ENCODE data around the gene CD55.

Gene CD55

DNA sequence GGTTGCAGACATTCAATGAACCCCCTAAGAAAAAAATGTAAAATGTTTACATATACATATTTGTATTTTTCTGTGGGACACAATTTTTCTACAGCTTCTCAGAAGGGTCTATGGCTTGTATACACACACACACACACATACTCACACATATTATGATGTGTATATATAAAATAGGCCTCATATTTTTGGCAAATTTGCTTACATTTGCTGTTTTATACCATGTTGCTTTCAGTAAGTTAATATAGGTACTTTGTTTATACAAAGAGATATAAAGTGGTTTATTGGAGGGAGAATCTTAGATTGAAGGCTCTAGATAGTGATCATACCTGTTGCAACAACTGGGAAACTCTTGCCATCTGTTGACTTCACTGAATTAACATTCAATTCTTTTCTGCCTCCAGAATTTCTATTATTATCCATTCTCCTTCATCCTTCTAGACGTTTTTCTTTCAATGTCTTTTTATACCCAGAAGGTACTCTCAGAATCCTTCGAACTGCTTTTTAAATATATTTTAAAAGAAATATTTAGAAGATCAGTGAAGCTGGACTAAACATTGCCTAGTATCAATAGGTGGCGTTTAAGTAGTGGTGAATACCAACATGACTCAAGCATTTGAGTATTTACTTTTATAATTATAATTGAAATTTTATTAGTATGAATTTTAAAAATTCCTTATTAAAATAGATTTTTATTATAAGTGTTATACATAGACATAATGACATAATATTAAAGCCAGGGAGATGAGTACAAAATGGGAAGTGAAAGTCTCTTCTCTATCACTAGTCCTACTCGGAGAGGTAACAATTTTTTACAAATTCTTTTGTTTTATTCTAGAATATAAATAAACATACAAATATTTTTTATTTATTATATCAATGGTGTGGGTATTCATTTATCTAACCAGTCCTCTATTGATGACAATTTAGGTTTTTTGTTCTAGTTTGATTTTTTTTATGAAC is 10.2 kb downstream of the CD55 start:
- DNase-seq, result no peak

GRCh38 chr1:207333009-207333600 is 11.6 kb downstream of the CD55 start:
- no peak for DNase-seq

- no peak for DNase-seq
These were observed 12.1 kb downstream of the CD55 start for GRCh38 chr1:207333620-207334019.

DNA sequence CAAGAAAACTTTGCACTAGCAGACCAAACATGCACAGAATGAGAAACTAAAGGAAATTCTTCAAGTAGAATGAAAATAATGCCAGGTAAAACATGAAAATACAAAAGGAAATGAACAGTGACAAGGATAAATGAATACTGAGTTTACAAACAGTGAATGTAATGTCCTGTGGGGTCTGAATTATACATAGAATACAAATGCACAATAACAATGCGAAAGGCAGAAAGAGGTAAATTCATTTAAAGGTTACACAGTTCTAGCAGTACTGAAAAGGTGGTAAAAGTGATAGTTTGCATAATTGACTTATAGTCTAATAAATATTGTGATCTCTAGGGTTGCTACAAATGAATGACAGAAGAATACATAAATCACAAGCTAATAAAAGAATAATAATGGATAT is 12.9 kb downstream of the CD55 start:
- DNase-seq, result no peak

DNA sequence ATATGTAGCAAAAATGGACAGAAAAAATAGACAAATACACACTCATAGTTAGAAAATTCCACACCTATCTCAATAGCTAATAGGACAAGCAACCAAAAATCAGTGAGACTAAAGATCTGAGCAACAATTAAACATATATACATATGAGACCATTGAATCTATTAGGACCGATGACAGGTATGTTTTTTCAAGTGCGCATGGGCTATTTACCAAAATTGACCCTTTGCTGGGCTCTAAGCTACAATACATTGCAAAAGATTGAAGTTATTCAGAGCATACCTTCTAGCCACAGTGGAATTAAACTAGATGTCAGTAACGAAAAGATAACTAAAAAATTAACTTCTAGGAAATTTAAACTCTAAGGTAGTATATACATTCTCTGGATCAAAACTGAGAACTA is 13.7 kb downstream of the CD55 start:
- no peak for DNase-seq

DNA sequence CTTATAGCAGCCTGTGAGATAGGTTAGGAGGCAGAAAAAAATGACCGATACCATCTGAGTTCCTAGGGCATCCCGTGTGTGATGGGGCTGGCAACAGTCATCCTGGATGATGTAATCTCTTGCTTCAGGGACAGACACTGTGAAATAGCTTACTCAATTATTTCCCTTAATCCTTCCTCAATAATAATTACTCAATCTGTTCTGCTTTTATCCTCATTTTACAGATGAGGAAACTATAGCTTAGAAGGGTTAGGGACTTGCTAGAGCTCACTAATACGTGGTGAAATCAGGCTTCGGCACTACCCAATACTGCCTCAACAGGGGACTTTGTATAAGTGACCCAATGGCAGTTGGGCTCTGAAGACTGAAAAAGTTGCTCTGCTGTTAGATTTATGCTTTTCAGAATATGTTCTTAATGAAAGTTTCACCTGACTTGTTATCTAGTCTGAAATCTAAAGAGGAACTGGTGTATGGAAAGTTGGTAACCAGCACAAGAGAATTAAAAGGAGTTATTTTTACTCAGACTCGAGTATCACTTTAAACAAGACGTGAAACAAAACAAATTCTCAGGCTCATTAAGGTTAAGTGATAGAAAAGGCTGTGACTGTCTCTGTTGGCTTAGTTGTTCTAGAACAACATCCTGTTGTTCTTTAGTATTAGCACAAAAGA is 14.4 kb downstream of the CD55 start:
- DNase-seq, result no peak

DNA sequence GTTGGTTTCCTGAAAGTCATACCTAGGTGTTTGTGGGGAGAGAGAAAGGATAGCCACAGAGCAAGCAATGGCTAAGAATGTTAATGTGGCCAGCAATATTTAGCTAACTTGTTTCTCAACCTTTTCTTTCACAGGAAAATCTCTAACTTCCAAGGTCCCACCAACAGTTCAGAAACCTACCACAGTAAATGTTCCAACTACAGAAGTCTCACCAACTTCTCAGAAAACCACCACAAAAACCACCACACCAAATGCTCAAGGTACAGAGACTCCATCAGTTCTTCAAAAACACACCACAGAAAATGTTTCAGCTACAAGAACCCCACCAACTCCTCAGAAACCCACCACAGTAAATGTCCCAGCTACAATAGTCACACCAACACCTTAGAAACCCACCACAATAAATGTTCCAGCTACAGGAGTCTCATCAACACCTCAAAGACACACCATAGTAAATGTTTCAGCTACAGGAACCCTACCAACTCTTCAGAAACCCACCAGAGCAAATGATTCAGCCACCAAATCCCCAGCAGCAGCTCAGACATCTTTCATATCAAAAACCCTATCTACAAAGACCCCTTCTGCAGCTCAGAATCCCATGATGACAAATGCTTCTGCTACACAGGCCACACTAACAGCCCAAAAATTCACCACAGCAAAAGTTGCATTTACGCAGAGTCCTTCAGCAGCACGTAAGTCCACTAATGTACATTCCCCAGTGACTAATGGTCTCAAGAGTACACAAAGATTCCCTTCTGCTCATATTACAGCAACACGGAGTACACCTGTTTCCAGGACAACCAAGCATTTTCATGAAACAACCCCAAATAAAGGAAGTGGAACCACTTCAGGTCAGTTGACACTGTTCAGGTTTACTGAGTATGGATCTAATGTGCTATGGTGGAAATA is 15.3 kb downstream of the CD55 start:
- peak; percentile 52 for DNase-seq

DNA sequence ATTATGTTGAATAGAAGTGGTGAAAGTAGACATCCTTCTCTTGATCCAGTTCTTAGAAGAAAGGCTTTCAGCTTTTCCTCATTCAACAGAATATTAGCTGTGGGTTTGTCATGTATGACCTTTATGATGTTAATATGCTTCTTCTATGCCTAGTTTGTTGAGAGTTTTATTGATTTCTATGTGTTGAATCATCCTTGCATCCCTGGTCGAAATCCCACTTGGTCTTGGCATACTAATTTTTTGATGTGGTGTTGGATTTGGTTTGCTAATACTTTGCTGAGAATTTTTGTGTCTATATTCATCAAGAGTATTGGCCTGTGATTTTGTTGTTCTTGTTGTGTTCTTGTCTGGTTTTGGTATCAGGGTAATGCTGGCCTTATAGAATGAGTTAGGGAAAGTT is 20.9 kb downstream of the CD55 start:
- DNase-seq, result no peak

DNA sequence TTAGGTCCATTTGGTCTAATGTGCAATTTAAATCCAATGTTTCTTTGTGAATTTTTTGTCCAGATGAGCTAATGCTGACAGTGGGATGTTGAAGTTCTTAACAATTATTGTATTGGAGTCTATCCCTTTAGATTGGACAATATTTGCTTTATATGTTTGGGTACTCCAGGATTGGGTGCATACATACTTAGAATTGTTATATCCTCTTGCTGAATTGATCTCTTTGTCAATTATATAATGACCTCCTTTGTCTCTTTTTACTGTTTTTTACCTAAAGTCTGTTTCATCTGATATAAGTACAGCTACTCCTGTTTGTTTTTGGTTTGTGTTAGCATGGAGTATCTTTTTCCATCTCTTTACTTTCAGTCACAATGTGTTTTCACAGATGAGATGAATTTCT is 22.2 kb downstream of the CD55 start:
- no peak for DNase-seq

- no peak for DNase-seq
These were observed 22.7 kb downstream of the CD55 start for GRCh38 chr1:207344221-207344620.

DNA sequence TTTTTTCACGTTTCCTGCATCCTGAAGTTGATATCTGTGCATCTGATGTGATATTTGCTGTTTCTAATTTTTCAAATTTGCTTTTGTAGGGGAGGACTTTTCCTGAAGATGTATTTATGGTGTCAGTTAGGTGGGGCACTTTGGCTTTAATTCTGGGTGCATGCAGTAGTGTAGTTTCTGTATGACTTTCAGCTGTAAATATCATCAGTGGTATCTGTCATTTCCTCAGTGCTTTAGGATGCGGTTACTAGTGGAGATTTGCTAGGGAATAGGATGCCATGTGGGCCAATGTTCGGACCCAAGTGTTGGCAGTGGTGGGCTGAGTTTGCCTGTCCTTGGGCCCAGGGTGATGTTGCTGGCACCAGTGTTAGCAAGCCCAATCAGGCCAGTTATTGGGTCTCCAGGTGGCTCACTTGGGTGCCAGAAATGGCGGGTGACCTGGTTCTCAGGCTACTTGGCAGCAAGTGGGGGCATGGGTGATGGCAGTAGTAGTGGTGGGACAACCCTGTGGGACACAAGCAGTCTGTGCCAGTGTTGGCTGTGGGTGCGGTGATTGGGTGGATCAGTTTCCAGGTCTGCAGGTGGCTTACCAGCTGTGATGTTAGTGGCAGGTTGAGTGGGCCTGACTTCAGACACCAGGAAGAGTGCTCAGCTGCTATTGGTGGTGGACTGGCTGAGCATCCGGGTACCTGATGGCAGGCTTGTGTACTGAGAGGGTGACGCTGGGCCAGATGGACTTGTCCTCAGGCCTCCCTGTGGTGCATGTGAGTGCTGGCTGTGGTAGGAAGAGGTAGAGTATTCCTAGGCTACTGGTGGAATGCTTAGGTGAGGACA is 24.4 kb downstream of the CD55 start:
- no peak for DNase-seq

DNA sequence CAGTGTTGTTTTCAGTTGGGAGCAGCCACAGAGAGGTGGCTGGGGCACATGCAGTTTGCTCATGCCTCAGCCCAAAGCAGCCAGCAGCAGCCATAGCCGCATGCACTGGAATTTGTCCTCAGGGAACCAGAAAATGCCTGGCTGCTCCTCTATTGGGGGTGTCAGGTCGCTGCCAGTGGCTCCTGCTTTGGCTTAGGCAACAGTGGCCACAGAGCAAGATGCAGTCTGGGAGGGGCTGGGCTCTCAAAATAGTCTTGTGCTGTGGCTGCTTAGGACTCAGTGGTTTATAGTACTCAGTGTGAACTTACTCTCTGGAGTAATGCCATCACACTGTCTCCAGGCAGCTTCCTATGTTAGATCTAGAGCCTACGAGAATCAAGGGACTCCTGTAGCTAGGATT is 25.0 kb downstream of the CD55 start:
- no peak for DNase-seq

DNA sequence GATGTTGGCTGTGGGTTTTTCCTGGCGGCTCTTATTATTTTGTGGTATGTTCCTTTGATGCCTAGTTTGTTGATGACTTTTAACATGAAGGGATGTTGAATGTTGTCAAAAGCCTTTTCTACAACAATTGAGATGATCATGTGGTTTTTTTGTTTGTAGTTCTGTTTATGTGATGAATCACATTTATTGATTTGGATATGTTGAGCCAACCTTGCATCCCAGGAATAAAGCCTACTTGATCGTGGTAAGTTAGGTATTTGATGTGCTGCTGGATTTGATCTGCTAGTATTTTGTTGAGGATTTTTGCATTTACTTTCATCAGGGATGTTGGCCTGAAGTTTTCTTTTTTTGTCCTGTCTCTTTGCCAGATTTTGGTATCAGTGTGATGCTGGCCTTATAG is 28.5 kb downstream of the CD55 start:
- DNase-seq, result no peak

GRCh38 chr1:207352554-207352953 is 31.1 kb downstream of the CD55 start:
- no peak for DNase-seq

- no peak for DNase-seq
These were observed 33.6 kb downstream of the CD55 start for GRCh38 chr1:207355060-207355459.

GRCh38 chr1:207355513-207356295 is 34.2 kb downstream of the CD55 start:
- DNase-seq, result no peak

- DNase-seq, result no peak
These were observed 39.6 kb downstream of the CD55 start for GRCh38 chr1:207361029-207361428.

DNA sequence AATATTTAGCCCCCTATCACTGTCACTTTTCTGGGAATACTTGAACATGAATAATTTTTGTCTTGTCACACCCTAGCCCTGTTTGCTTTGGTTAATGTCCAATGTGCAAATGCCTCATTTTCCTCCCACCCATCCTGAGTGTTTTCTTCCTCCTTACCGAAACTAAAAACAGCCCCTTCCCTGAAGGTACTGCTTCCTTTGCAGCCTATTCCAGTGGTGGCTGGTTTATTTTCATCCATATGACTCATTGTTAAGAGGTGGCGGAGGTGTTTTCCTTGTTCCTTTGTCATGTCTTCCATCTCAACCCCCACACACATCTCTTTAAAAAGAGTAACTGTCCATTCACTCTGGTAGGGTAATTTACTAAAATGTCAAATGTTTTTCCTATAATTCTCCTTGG is 40.4 kb downstream of the CD55 start:
- no peak for DNase-seq

DNA sequence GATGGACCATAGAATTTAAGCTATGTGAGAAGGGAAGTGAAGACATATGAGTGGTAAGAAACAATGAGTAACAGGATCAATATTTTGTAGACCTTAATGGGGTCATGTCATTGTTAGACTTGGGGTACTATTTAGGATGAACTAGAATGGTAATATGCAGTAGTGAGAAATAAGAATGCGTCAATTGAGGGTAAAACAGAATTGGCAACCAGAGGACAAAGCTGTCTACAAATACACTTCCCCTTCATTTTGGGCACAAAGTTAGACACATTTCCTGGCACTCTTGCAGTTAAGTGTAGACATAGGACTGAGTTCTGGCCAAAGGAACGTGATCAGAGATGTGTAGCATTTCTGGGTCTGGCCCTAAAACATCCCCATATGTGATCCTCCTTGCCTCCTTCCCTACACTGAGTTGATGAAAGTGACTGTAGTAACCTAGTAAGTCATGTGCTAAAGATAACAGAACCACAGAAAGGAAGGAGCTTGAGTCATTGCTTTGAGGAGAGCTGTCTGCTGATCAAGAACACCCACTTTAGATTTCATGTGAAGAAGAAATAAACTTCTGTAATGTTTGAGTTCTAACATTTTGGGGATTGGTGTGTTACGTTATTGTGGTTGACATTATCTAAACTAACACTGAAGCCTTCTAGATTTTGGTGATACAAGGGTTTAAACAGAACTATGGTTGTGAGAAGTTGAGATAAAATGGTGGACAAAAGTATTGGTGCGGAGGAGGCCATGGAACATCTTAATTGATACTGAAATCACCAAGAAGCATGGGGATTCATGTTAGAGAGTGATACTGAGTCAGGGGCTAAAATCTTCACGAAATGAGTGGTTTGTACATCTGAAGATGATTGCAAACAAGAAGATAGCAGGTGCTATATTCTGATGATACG is 41.7 kb downstream of the CD55 start:
- DNase-seq, result peak; percentile 34

DNA sequence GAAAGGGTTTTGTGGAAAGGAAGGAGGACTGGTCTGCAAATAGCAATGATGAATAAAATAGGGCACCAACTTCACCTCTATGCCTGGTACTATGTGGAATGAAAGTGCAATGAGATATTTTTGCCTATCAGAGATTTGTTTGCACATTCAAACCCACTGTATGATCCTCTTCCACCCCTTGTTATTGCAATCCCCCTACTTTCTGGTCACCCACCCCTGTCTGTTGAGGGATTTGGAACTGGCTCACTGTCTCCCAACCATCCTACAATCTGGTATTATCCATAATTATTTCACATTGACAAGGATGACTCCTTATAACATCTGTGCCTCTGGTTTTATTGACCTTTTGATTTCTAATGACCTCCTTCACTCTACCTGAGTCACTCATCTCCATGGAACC is 42.4 kb downstream of the CD55 start:
- DNase-seq, result no peak

Measured in stimulated activated CD8-positive, alpha-beta memory T cell treated with anti-CD3 and anti-CD28 coated beads, Interleukin-4, amount 100 ng/mL, for 48 hours (primary cell).